SK-MEL-5 (cell line): ENCODE results near the gene GCAT. TPM values are rescaled to one million over a fixed set of nuclear protein-coding genes. Genes with fewer than 3 reads are reported as not detected.

Experiments
- DNase-seq: peaks from one replicate; pipeline ENCODE4 v3.0.0-alpha.2; 2016; ENCODE audit warnings: low read depth, low spot score
- in situ Hi-C: cut with HindIII; loops from 2 replicates; pipeline ENCODE4 v1.10.0; 2016; ENCODE audit warnings: low sequenced_read_pairs, high pct_unique_total_duplicates, low pct_unique_long_range_greater_than_20kb
- polyA plus RNA-seq, 2 experiments: library from polyadenylated mRNA; depleted of rRNA; stranded (reverse); fragments of >200 nt; gene quantifications; 2 replicates each; pipeline ENCODE4 v1.2.3, GENCODE V29; 2015
- total RNA-seq: library from RNA; depleted of rRNA; stranded (reverse); fragments of >200 nt; shearing (Covaris generic); gene quantifications from 2 replicates; pipeline ENCODE4 v1.2.3, GENCODE V29; 2014; rRNA removed

Gene GCAT
- total RNA-seq = 29.3 and 32.5 TPM in 2 replicates
- 23.6 and 24.7 TPM in 2 replicates for polyA plus RNA-seq (2015; cell fraction: cytosol; rRNA removed)
- polyA plus RNA-seq (2015; cell fraction: nucleus; rRNA removed) = 18.8 and 24.5 TPM in 2 replicates

- peak; percentile 96 for DNase-seq
- in situ Hi-C loops = no loop called here
These were observed at the start of gene GCAT for GRCh38 chr22:37807410-37808293. Gene GCAT (plus strand): TSS chr22:37807934. CDS start chr22:37807968, 34 bp downstream.

- in situ Hi-C loops = no loop called here
- no peak for DNase-seq
These were observed 49.0 kb upstream of the GCAT start for GRCh38 chr22:37758694-37759093.

GRCh38 chr22:37759281-37759680, 48.5 kb upstream of the GCAT start:
- in situ Hi-C loops = no loop called here
- DNase-seq = no peak

- DNase-seq = no peak
- in situ Hi-C loops = no loop called here
These were observed 47.6 kb upstream of the GCAT start for GRCh38 chr22:37760152-37760551.

GRCh38 chr22:37762389-37762836, 45.3 kb upstream of the GCAT start:
- DNase-seq = no peak
- in situ Hi-C loops = no loop called here

GRCh38 chr22:37763012-37763411, 44.7 kb upstream of the GCAT start:
- in situ Hi-C loops = no loop called here
- DNase-seq = no peak

- in situ Hi-C loops = no loop called here
- DNase-seq = no peak
These were observed 44.1 kb upstream of the GCAT start for GRCh38 chr22:37763652-37764051.

- in situ Hi-C loops = no loop called here
- DNase-seq = no peak
These were observed 43.1 kb upstream of the GCAT start for GRCh38 chr22:37764622-37765021.

GRCh38 chr22:37765498-37765897, 42.2 kb upstream of the GCAT start:
- DNase-seq = no peak
- in situ Hi-C loops = no loop called here

GRCh38 chr22:37765953-37766576, 41.7 kb upstream of the GCAT start:
- no peak for DNase-seq
- in situ Hi-C loops = no loop called here

- in situ Hi-C loops = no loop called here
- no peak for DNase-seq
These were observed 39.5 kb upstream of the GCAT start for GRCh38 chr22:37768273-37768672.

- DNase-seq = no peak
- in situ Hi-C loops = no loop called here
These were observed 38.7 kb upstream of the GCAT start for GRCh38 chr22:37769056-37769455.

- no peak for DNase-seq
- in situ Hi-C loops = no loop called here
These were observed 36.7 kb upstream of the GCAT start for GRCh38 chr22:37771081-37771480.

GRCh38 chr22:37771702-37772427, 35.9 kb upstream of the GCAT start:
- no peak for DNase-seq
- in situ Hi-C loops = no loop called here

- no peak for DNase-seq
- in situ Hi-C loops = no loop called here
These were observed 33.0 kb upstream of the GCAT start for GRCh38 chr22:37774728-37775127.

- no peak for DNase-seq
- in situ Hi-C loops = no loop called here
These were observed 31.7 kb upstream of the GCAT start for GRCh38 chr22:37775785-37776638.

GRCh38 chr22:37776639-37777005, 31.1 kb upstream of the GCAT start:
- DNase-seq = no peak
- in situ Hi-C loops = no loop called here
